Psoas muscle (tissue), 8 donors: ENCODE data around the gene NOP58. TPM values are rescaled to one million over a fixed set of nuclear protein-coding genes. Genes with fewer than 3 reads are reported as not detected.
"Not testable (repeated sequence)": the region's sequence is repeated elsewhere in the genome, so short reads cannot be mapped to it uniquely, and the experiment has no call there.

Experiments used
- ATAC-seq, 4 donors: fragments of 200-7000 bp; cut with Tn5 transposase; one replicate each; pipeline ENCODE4 v1.9.1; 2020; ENCODE audit warnings: moderate library complexity in 3 of 4, mild to moderate bottlenecking in 2 of 4
- DNase-seq, 2 donors: peaks; one replicate each; pipeline ENCODE4 v3.0.0-alpha.2; 2020
- H3K27ac ChIP-seq: fragments of 200-600 bp; one replicate; pipeline ENCODE4 v1.8.0; 2022
- H3K27me3 ChIP-seq, 3 donors: fragments of 200-600 bp in 1 of 3; one replicate each; pipeline versions ENCODE4 v1.6.1 to v1.8.0; 2013 to 2022; ENCODE audit warnings: low read length in 2 of 3, mild to moderate bottlenecking in 2 of 3, moderate library complexity in 1 of 3; ENCODE audit not compliant: insufficient read depth in 3 of 3
- H3K36me3 ChIP-seq, 2 donors: fragments of 200-600 bp in 1 of 2; one replicate each; pipeline versions ENCODE4 v1.6.1 to v1.8.0; 2013 to 2022; ENCODE audit warnings: low read depth in 1 of 2, mild to moderate bottlenecking in 1 of 2, moderate library complexity in 1 of 2; ENCODE audit not compliant: insufficient read depth in 1 of 2
- H3K4me1 ChIP-seq: fragments of 200-600 bp; one replicate; pipeline ENCODE4 v1.8.0; 2022
- H3K4me3 ChIP-seq: fragments of 200-600 bp; one replicate; pipeline ENCODE4 v1.8.0; 2022; ENCODE audit warnings: mild to moderate bottlenecking
- H3K9me3 ChIP-seq: fragments of 200-600 bp; one replicate; pipeline ENCODE4 v1.8.0; 2022
- CTCF ChIP-seq: fragments of 200-600 bp; IDR thresholded peaks from one replicate; pipeline ENCODE4 v1.8.0; 2022; ENCODE audit warnings: antibody characterized with exemption
- WGBS, 3 donors: extraction: QIAGEN DNeasy Blood & Tissue Kit; methylation state at CpG; one replicate each; pipeline versions ENCODE4 v1.1.6 to v1.1.7; 2013; 5-methylcytosine and 5-hydroxymethylcytosine counted together
- intact Hi-C, 2 donors: fragments of 100-400 bp; cut with DNase I; formaldehyde crosslinking; loops; one replicate each; pipeline versions ENCODE4 v1.11.0 to v1.14.2; 2022
- long read RNA-seq, 2 donors: library from polyadenylated mRNA; unstranded; transcript quantifications; one replicate each; pipeline ENCODE4 v2.0.0, GENCODE V29; 2021
- polyA plus RNA-seq, 3 donors: library from polyadenylated mRNA; stranded (reverse); fragments of 200-250 nt; gene quantifications; one replicate each; pipeline ENCODE4 v1.2.3, GENCODE V29; 2013
- total RNA-seq, 4 donors: library from RNA; stranded (reverse); fragmentation: NEBNext Ultra II Directional in 2 of 4; extraction: Animal tissue kit (Norgen Biotek cat#: 25700) in 2 of 4; gene quantifications; one replicate each; pipeline versions ENCODE4 v1.2.1 to v1.2.4, GENCODE V29; 2021 to 2023
- donor health status: healthy with polysubstance abuse.
- donor health status: DM: no; HTN: no; CAD: no; lungs with moderate emphysema.
- donor health status: Bipolar disorder and iron deficiency.
- donor health status: healthy.
- donor health status: DM: yes; HTN: yes; CAD: no.
- donor health status: DM: no; HTN: no; CAD: no.
- donor health status: DM: no; HTN: no; CAD: no.
- donor health status: DM: yes; HTN: yes; CAD: no.

The NOP58 gene
- total RNA-seq (10 to 100 TPM; 22.8 to 48.4 (median 37.9) TPM), polyA plus RNA-seq (10 to 100 TPM; 38.7 to 61.5 (median 56.2) TPM)
- long read RNA-seq, donor 1, partial matches to known transcripts: 12 of 19 reads
- long read RNA-seq, donor 1, other reads (novel, unspliced or antisense): 5 of 19 reads
- long read RNA-seq, donor 2, transcript NOP58-201 (15 exons, 2,046 nt): major isoform, 9 of 50 reads
- long read RNA-seq, donor 2, partial matches to known transcripts: 30 of 50 reads
- long read RNA-seq, donor 2, other reads (novel, unspliced or antisense): 11 of 50 reads

- intact Hi-C loops: no loop called here
Measured at GRCh38 chr2:202265467-202266277, at the start of gene NOP58. NOP58 (plus strand) TSS chr2:202265763; CDS start chr2:202265942, 179 bp downstream.

GRCh38 chr2:202221873-202222272 lies 43.7 kb upstream of the NOP58 start:
- no peak for TF ChIP-seq CTCF
- ATAC-seq: no peak

More at GRCh38 chr2:202265467-202266277, at the start of gene NOP58:
- no peaks in the 10 kb centered on the region for H3K36me3 ChIP-seq
- peak within 1 kb of the TSS; percentile 98 for H3K4me3 ChIP-seq
- no peaks in the 10 kb centered on the region for H3K9me3 ChIP-seq
- peak; percentile 91 to 93 for DNase-seq
- H3K4me1 ChIP-seq: peaks cover 27% of the 10 kb centered on the region
- ATAC-seq: peak; percentile 97 to 98 (median 98)
- TF ChIP-seq CTCF: no peak
- no peaks in the 10 kb centered on the region for H3K27me3 ChIP-seq
- peak within 1 kb of the TSS; percentile 99 for H3K27ac ChIP-seq
- 0 to 1% (median 1%) methylated on average over 54 of the region's 54 CpGs for WGBS, 3 donors

GRCh38 chr2:202237787-202238233 lies 27.8 kb upstream of the NOP58 start:
- H3K27me3 ChIP-seq: no peaks in the 10 kb centered on the region
- peak overlapping the region; percentile 98 for H3K4me3 ChIP-seq
- 1% methylated on average over 25 to 30 of the region's 30 CpGs for WGBS, 3 donors
- H3K36me3 ChIP-seq: no peaks in the 10 kb centered on the region
- peak; percentile 18 to 68 (median 48) for ATAC-seq
- H3K4me1 ChIP-seq: peaks cover 42% of the 10 kb centered on the region
- TF ChIP-seq CTCF: no peak
- no peaks in the 10 kb centered on the region for H3K9me3 ChIP-seq
- intact Hi-C loops: no loop called here
- DNase-seq: no peak
- H3K27ac ChIP-seq: peak overlapping the region; percentile 93

More at GRCh38 chr2:202221873-202222272, 43.7 kb upstream of the NOP58 start:
- Histone ChIP-seq H3K4me3 (no peak overlapping the region), H3K9me3 (no peaks in the 10 kb centered on the region), H3K4me1 (peaks cover 15% of the 10 kb centered on the region), H3K27ac (no peak overlapping the region), H3K27me3 (no peaks in the 10 kb centered on the region), H3K36me3 (peaks cover 0 to 37% of the 10 kb centered on the region in 2 donors)
- no peak for DNase-seq
- intact Hi-C loops: no loop called here
- WGBS, 3 donors: 67 to 100% (median 80%) methylated on average over 1 of the region's 1 CpG

- Histone ChIP-seq H3K4me3 (peak within 1 kb of the TSS; percentile 98), H3K27me3 (no peaks in the 10 kb centered on the region), H3K4me1 (peaks cover 35% of the 10 kb centered on the region), H3K27ac (peak within 1 kb of the TSS; percentile 93), H3K36me3 (no peaks in the 10 kb centered on the region), H3K9me3 (no peaks in the 10 kb centered on the region)
- 3 to 6% (median 5%) methylated on average over 38 to 53 of the region's 54 CpGs for WGBS, 3 donors
- intact Hi-C loops: no loop called here
- TF ChIP-seq CTCF: no peak
- DNase-seq (peak; percentile 90 to 94), ATAC-seq (peak; percentile 94 to 98 (median 96))
Measured at GRCh38 chr2:202238234-202239197, 27.0 kb upstream of the NOP58 start, which contains the start of gene SUMO1. SUMO1 (minus strand) TSS chr2:202238597; CDS start chr2:202238451, 146 bp downstream.

- WGBS, 3 donors: 92 to 96% (median 94%) methylated on average over 5 of the region's 5 CpGs
Measured at GRCh38 chr2:202247710-202248109, 17.9 kb upstream of the NOP58 start.

More at GRCh38 chr2:202247710-202248109, 17.9 kb upstream of the NOP58 start:
- H3K4me3 ChIP-seq, H3K27ac ChIP-seq, H3K4me1 ChIP-seq, ATAC-seq, H3K36me3 ChIP-seq, DNase-seq, intact Hi-C loops, H3K9me3 ChIP-seq, H3K27me3 ChIP-seq: not testable (repeated sequence)
